Measurements from ENCODE around the gene POC1B. TPM values are rescaled to one million over a fixed set of nuclear protein-coding genes. Genes with fewer than 3 reads are reported as not detected.

Gene POC1B
- 2.8 and 19.3 TPM in 2 replicates for total RNA-seq (ENCODE audit: low replicate concordance)

DNA sequence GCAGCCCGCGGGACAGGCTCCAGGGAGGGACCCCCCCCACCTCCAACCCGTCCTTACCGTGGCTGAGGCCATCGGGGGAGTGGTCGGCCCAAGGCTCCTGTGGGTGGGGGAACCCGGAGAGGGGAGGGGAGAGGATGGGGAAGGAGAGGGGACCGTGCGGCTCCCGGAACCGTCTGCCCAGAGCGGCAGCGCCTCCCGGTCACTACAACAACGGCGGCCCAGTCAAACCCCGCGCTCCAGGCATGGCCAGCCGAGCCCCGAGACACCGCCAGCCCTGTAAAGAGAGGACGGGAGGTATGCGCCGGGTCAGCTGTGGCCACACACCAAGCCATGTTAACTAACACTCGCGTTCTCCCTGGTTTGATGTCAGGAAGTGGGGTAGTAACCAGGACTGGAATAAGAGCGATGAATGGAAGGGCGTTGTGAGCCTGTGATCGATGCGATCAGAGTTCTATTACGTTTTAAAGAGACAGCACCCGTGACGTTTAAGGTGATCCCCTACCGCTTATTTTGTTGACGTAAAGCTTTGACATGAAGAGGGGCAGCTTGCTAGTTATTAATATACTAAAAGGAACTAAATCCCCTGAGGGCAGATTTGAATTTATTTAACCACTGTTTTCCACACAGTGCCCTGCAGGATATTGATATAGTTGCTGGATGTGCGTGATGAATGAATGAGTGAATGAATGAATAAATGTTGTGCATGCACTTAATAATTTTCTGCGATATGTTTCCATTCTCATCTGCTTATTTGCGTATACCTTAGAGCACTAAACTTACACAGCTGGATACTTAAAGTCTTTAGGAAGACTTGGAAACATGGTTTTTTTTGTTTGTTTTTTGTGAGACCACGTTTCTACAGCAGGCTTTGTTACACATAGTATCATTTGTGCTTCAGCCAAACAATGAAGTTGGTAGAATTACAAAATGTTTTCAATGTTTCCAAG lies at the start of gene POC1B:
Gene POC1B (minus strand): TSS at position 224 of the 947 bp plus-strand sequence. CDS start 152 bp downstream, at position 72.
- H3K4me3 ChIP-seq (ENCODE audit: low read depth, low read length): peak within 1 kb of the TSS; percentile 69
- TF ChIP-seq, protein P1, sequence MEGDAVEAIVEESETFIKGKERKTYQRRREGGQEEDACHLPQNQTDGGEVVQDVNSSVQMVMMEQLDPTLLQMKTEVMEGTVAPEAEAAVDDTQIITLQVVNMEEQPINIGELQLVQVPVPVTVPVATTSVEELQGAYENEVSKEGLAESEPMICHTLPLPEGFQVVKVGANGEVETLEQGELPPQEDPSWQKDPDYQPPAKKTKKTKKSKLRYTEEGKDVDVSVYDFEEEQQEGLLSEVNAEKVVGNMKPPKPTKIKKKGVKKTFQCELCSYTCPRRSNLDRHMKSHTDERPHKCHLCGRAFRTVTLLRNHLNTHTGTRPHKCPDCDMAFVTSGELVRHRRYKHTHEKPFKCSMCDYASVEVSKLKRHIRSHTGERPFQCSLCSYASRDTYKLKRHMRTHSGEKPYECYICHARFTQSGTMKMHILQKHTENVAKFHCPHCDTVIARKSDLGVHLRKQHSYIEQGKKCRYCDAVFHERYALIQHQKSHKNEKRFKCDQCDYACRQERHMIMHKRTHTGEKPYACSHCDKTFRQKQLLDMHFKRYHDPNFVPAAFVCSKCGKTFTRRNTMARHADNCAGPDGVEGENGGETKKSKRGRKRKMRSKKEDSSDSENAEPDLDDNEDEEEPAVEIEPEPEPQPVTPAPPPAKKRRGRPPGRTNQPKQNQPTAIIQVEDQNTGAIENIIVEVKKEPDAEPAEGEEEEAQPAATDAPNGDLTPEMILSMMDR (IDR thresholded peaks at IDR 0.05; ENCODE audit: insufficient read depth, low read length): no peak
- DNase-seq (ENCODE audit: low read depth): peak; percentile 71

DNA sequence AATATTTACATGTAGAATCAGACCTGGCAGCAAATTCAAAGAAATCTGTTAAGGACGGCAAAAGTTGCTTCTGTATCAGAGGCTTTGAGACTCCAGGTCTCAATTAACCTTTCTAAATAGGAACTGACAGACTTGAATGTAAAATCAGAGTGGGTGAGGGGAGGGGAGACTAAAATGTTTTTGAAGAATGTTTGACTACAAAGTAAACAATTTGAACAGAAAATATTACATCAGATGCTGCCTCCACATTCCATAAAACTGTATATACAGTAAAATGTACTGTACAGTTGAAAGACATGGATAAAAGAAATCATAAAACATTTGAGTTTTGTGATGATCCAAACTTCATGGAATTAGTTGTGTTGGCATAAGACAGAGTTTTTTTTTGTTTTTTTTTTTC lies 49.5 kb upstream of the POC1B start:
- TF ChIP-seq, protein P1 (IDR thresholded peaks at IDR 0.05; ENCODE audit: insufficient read depth, low read length): no peak
- DNase-seq (ENCODE audit: low read depth): no peak
- no peak overlapping the region for H3K4me3 ChIP-seq (ENCODE audit: low read depth, low read length)

DNA sequence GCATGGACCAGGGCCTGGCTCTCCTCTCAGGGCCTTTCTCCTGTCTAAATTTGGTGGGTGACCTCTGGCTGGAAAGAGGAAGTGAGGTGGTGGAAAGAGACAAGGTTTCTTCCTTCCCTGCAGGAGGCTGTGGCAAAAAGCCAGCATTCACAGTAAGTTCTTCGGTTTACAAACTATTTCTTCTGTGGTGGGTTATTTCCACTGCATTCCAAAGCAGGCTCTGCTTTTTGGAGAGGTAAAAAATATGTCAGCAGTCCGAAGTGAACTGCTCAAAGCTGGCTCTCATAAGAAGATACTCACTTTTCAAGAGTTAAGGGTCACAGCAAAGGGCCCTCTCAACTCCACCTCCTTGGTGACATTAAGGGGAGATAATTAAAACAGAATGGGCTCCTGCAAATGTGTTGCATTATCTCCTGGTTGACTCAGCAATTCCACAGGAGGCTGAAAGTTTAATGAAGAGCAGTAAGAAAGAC lies 48.9 kb upstream of the POC1B start:
- peak; percentile 57 for DNase-seq (ENCODE audit: low read depth)
- TF ChIP-seq, protein P1 (IDR thresholded peaks at IDR 0.05; ENCODE audit: insufficient read depth, low read length): no peak
- no peak overlapping the region for H3K4me3 ChIP-seq (ENCODE audit: low read depth, low read length)

DNA sequence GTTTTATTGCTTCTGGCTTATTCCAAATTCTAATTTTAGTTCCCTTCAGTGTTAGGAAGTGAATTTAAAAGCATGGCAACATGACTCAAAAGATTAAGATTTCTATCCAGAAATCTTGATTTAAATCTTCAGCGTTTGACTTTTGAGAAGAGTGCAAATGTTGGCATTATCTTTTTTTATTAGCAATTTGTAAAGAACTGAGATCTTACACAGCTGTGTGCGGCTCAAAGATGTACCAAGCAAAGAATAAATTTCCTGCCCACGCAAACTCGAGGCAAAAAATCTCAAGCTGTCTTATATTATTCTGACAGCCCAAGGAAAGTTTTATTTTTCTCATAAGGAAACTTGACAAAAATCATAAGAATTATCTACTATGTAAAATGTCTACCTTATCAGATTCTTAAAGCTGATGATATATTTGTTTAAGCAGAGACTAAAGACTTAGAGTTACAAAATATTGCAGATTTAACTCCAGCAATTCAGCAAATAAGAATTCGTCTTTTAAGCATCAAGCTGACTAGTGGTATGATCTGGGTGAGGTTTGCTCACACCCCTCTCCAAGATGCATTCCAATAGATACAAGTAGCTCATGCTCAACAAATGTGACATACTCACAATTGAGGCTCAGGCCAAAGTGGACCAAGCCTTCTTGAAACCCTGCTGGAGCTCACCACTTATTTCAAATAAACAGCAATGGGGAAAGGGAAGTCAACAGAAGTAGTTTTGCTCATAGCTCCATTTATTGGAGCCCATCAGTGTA lies 47.4 kb upstream of the POC1B start:
- H3K4me3 ChIP-seq (ENCODE audit: low read depth, low read length): no peak overlapping the region
- TF ChIP-seq, protein P1 (IDR thresholded peaks at IDR 0.05; ENCODE audit: insufficient read depth, low read length): no peak
- peak; percentile 20 for DNase-seq (ENCODE audit: low read depth)

DNA sequence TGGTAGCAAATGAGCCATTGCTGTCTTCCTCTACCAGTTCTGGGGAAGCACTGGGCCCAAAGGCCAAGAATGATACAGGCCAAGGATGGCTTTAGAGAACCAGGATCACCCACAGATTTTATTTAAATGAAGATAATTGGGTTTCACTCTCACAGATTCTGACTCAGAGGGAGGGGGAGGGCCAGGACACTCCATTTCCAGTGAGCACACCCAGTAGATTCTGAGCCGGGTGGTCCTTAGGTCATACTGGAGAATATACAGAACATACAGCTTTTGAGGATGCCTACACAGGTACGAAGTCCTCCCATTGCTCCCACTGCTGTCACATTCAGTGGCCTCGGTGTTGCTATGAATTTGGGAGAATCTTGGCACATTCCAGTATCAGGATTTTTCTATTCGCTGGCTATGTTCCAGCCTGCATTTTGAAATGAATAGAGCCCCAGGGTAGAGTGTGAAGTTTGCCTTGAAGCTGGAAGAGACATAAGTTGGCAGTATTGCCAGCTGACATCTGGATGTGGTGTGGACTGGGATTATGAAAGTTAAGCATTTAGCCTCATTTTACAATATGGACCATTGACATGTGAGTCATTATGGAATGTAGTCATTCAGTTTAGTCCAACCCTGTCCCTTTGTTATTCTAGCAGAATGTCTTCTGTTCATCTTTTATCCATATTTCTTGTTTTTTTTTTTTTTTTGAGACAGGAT lies 45.8 kb upstream of the POC1B start:
- TF ChIP-seq, protein P1 (IDR thresholded peaks at IDR 0.05; ENCODE audit: insufficient read depth, low read length): no peak
- DNase-seq (ENCODE audit: low read depth): peak; percentile 70
- no peak overlapping the region for H3K4me3 ChIP-seq (ENCODE audit: low read depth, low read length)

DNA sequence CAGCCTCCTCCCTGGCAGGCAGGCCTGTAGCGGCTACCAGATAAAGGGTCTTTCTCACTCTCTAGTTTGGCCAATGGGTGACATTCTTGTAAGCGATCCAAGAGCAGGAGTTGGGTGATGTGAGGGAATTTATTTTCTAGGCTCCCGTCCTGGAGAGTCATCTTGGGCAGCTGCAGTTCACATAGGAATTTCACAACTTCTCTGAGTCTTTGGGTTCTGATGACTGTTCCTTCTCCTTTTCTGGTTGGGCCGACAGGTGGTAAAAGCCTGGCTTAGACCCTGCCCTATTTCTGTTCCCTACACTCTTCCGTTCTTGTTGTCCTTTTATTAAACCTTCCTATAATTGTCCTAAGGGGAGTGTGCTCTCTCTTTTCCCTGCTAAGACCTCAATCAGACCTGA lies 42.6 kb upstream of the POC1B start:
- H3K4me3 ChIP-seq (ENCODE audit: low read depth, low read length): no peak overlapping the region
- TF ChIP-seq, protein P1 (IDR thresholded peaks at IDR 0.05; ENCODE audit: insufficient read depth, low read length): no peak
- DNase-seq (ENCODE audit: low read depth): no peak

All from fibroblast of the aortic adventitia (primary cell).